ENCODE results near the gene OR12D3. TPM values are rescaled to one million over a fixed set of nuclear protein-coding genes. Genes with fewer than 3 reads are reported as not detected.

OR12D3 gene
- total RNA-seq, 1 donor = not detected

- H3K4me2 ChIP-seq (ENCODE audit: insufficient read depth, low read length) = no peak overlapping the region
Measured at GRCh38 chr6:29332676-29333075, 42.4 kb downstream of the OR12D3 start.

GRCh38 chr6:29325777-29326176 is 49.3 kb downstream of the OR12D3 start:
- Histone ChIP-seq H3K79me2 (ENCODE audit: insufficient read depth, low read length) (no peaks in the 10 kb centered on the region), H3K27me3 (ENCODE audit: insufficient read depth, low read length) (no peaks in the 10 kb centered on the region), H3K36me3 (ENCODE audit: insufficient read depth, low read length) (no peaks in the 10 kb centered on the region), H4K20me1 (ENCODE audit: insufficient read depth, low read length) (no peaks in the 10 kb centered on the region), H3K27ac (ENCODE audit: low read depth, low read length) (no peak overlapping the region), H3K9me3 (ENCODE audit: low read depth, low read length) (no peaks in the 10 kb centered on the region), H2AFZ (ENCODE audit: low read length) (no peak overlapping the region), H3K4me1 (ENCODE audit: insufficient read depth, low read length) (no peaks in the 10 kb centered on the region), H3K4me3 (ENCODE audit: insufficient read depth, low read length) (no peak overlapping the region), H3K4me2 (ENCODE audit: insufficient read depth, low read length) (no peak overlapping the region)
- TF ChIP-seq, protein P1, sequence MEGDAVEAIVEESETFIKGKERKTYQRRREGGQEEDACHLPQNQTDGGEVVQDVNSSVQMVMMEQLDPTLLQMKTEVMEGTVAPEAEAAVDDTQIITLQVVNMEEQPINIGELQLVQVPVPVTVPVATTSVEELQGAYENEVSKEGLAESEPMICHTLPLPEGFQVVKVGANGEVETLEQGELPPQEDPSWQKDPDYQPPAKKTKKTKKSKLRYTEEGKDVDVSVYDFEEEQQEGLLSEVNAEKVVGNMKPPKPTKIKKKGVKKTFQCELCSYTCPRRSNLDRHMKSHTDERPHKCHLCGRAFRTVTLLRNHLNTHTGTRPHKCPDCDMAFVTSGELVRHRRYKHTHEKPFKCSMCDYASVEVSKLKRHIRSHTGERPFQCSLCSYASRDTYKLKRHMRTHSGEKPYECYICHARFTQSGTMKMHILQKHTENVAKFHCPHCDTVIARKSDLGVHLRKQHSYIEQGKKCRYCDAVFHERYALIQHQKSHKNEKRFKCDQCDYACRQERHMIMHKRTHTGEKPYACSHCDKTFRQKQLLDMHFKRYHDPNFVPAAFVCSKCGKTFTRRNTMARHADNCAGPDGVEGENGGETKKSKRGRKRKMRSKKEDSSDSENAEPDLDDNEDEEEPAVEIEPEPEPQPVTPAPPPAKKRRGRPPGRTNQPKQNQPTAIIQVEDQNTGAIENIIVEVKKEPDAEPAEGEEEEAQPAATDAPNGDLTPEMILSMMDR (IDR thresholded peaks at IDR 0.05; ENCODE audit: extremely low read depth, low read depth, low read length) = no peak
- no peak for DNase-seq (ENCODE audit: insufficient read length, low spot score, missing footprints)

More at GRCh38 chr6:29332676-29333075, 42.4 kb downstream of the OR12D3 start:
- Histone ChIP-seq H3K36me3 (ENCODE audit: insufficient read depth, low read length) (no peaks in the 10 kb centered on the region), H3K4me3 (ENCODE audit: insufficient read depth, low read length) (no peak overlapping the region), H3K27ac (ENCODE audit: low read depth, low read length) (no peak overlapping the region), H3K4me1 (ENCODE audit: insufficient read depth, low read length) (no peaks in the 10 kb centered on the region), H3K27me3 (ENCODE audit: insufficient read depth, low read length) (no peaks in the 10 kb centered on the region), H3K79me2 (ENCODE audit: insufficient read depth, low read length) (no peaks in the 10 kb centered on the region), H3K9me3 (ENCODE audit: low read depth, low read length) (peaks cover 2% of the 10 kb centered on the region), H4K20me1 (ENCODE audit: insufficient read depth, low read length) (no peaks in the 10 kb centered on the region), H2AFZ (ENCODE audit: low read length) (no peak overlapping the region)
- TF ChIP-seq, protein P1 (IDR thresholded peaks at IDR 0.05; ENCODE audit: extremely low read depth, low read depth, low read length) = no peak
- DNase-seq (ENCODE audit: insufficient read length, low spot score, missing footprints) = no peak

Other genes with a start within 250 kb of the OR12D3 start
- gene OR2J2, start 204.4 kb downstream of the OR12D3 start, total RNA-seq = not detected in 2 replicates
- not detected in 2 replicates for gene OR14J1, start 73.6 kb downstream of the OR12D3 start, total RNA-seq
- gene OR5V1, start 6.4 kb downstream of the OR12D3 start, total RNA-seq = not detected in 2 replicates
- gene OR12D2, start 20.3 kb upstream of the OR12D3 start, total RNA-seq = not detected in 2 replicates
- not detected in 2 replicates for gene OR12D1, start 39.6 kb upstream of the OR12D3 start, total RNA-seq
- gene OR10C1, start 64.0 kb upstream of the OR12D3 start, total RNA-seq = not detected in 2 replicates
- gene OR11A1, start 81.8 kb upstream of the OR12D3 start, total RNA-seq = not detected in 2 replicates
- not detected in 2 replicates for gene OR2H1, start 81.9 kb upstream of the OR12D3 start, total RNA-seq
- not detected in 2 replicates for gene MAS1L, start 112.7 kb upstream of the OR12D3 start, total RNA-seq
- gene UBD, start 184.4 kb upstream of the OR12D3 start, total RNA-seq = not detected in 2 replicates
- not detected in 2 replicates for gene OR2H2, start 209.8 kb upstream of the OR12D3 start, total RNA-seq